ENCODE data around the gene RPS15. TPM values are rescaled to one million over a fixed set of nuclear protein-coding genes. Genes with fewer than 3 reads are reported as not detected.

Gene RPS15
- total and polyA plus RNA-seq, 10 of the 15 experiments (the other 5 are each of a cell fraction or from before 2014, with no cell fraction given) = 559 to 3,158 (median 1,413) TPM

GRCh38 chr19:1426736-1427135 lies 11.5 kb upstream of the RPS15 start:
- ChIA-PET SMC1A (ENCODE audit: uncharacterized antibody, unreplicated experiment) (no interaction called here), CTCF (no interaction called here), POLR2A (interaction anchor here (0.5 kb wide), 1 partner anchor 292 kb away, joined by 3 read pairs; no protein-coding TSS in a partner anchor), RAD21 (ENCODE audit: unreplicated experiment) (no interaction called here)
- no peaks in the 10 kb centered on the region for H3K27me3 ChIP-seq (replicated peaks in 1 of 2; ENCODE audit: control insufficient read depth in 2 of 2, insufficient read depth in 2 of 2, low read length in 1 of 2)
- no peaks in the 10 kb centered on the region for H3K4me1 ChIP-seq (ENCODE audit: control insufficient read depth, insufficient read depth, low read length)
- H3K36me3 ChIP-seq (ENCODE audit: control insufficient read depth in 2 of 2, insufficient read depth in 2 of 2, low read length in 1 of 2) = peaks cover 19 to 57% of the 10 kb centered on the region in 2 experiments
- in situ Hi-C loops (cut with MboI) (no loop called here), intact Hi-C loops (cut with micrococcal nuclease; ENCODE audit: unreplicated experiment) (no loop called here)
- H2AFZ ChIP-seq (ENCODE audit: control insufficient read depth, low read depth, low read length) = no peak overlapping the region
- ATAC-seq (no peak), FAIRE-seq (no peak), DNase-seq (ENCODE audit: low read depth, low spot score) (no peak)
- H3K27ac ChIP-seq (ENCODE audit: control insufficient read depth, insufficient read depth) = no peak overlapping the region
- H3K79me2 ChIP-seq (ENCODE audit: control insufficient read depth, insufficient read depth, low read length) = no peaks in the 10 kb centered on the region
- 86% methylated on average over 9 of the region's 9 CpGs for whole genome bisulfite sequencing (ENCODE audit: insufficient coverage, insufficient replicate concordance, low lambda C conversion rate, missing lambda C conversion rate)
- no peak overlapping the region for H3K9ac ChIP-seq (ENCODE audit: control insufficient read depth, insufficient read depth, low read length)
- H3K4me2 ChIP-seq (ENCODE audit: control insufficient read depth, insufficient read depth) = no peak overlapping the region
- no peaks in the 10 kb centered on the region for H4K20me1 ChIP-seq (ENCODE audit: control insufficient read depth, insufficient read depth)
- no peaks in the 10 kb centered on the region for H3K9me3 ChIP-seq (replicated peaks; ENCODE audit: control insufficient read depth, insufficient read depth, low read length)
- TF ChIP-seq HDAC2 (IDR thresholded peaks at IDR 0.05) (no peak), TCF12 (IDR thresholded peaks at IDR 0.05; ENCODE audit: low read depth, low read length) (no peak), ZNF687 (IDR thresholded peaks at IDR 0.05) (no peak), POU2F2 (IDR thresholded peaks at IDR 0.05; ENCODE audit: borderline replicate concordance, low read depth, low read length) (no peak), ZNF24 (IDR thresholded peaks at IDR 0.05) (no peak), ZBTB11 (CRISPR knock-in tag; IDR thresholded peaks at IDR 0.05) (no peak)
- TF ChIP-seq, protein P1, sequence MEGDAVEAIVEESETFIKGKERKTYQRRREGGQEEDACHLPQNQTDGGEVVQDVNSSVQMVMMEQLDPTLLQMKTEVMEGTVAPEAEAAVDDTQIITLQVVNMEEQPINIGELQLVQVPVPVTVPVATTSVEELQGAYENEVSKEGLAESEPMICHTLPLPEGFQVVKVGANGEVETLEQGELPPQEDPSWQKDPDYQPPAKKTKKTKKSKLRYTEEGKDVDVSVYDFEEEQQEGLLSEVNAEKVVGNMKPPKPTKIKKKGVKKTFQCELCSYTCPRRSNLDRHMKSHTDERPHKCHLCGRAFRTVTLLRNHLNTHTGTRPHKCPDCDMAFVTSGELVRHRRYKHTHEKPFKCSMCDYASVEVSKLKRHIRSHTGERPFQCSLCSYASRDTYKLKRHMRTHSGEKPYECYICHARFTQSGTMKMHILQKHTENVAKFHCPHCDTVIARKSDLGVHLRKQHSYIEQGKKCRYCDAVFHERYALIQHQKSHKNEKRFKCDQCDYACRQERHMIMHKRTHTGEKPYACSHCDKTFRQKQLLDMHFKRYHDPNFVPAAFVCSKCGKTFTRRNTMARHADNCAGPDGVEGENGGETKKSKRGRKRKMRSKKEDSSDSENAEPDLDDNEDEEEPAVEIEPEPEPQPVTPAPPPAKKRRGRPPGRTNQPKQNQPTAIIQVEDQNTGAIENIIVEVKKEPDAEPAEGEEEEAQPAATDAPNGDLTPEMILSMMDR (IDR thresholded peaks at IDR 0.05 in 2 of 3, conservative IDR thresholded peaks at IDR 0.05 in 1 of 3; ENCODE audit: control insufficient read depth in 2 of 3, extremely low read depth in 1 of 3, insufficient read depth in 1 of 3, low read depth in 3 of 3, low read length in 3 of 3) = no peak
- TF ChIP-seq, protein P2, sequence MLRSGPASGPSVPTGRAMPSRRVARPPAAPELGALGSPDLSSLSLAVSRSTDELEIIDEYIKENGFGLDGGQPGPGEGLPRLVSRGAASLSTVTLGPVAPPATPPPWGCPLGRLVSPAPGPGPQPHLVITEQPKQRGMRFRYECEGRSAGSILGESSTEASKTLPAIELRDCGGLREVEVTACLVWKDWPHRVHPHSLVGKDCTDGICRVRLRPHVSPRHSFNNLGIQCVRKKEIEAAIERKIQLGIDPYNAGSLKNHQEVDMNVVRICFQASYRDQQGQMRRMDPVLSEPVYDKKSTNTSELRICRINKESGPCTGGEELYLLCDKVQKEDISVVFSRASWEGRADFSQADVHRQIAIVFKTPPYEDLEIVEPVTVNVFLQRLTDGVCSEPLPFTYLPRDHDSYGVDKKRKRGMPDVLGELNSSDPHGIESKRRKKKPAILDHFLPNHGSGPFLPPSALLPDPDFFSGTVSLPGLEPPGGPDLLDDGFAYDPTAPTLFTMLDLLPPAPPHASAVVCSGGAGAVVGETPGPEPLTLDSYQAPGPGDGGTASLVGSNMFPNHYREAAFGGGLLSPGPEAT (IDR thresholded peaks at IDR 0.05; ENCODE audit: low read depth) = no peak
- no peak overlapping the region for H3K4me3 ChIP-seq
- no TSS peak for BruUV-seq (replicated peaks)
